B cell (primary cell): ENCODE results near the gene PRKAG2. TPM values are rescaled to one million over a fixed set of nuclear protein-coding genes. Genes with fewer than 3 reads are reported as not detected.
A peak's percentile ranks its signal among the peaks of the same experiment; 100 is the strongest.

Experiments used
- ATAC-seq: fragments of 200-7000 bp; cut with Tn5 transposase; one replicate; pipeline ENCODE4 v1.10.0; 2021; ENCODE audit warnings: low read depth, mild to moderate bottlenecking, moderate number of reproducible peaks, moderate library complexity
- CTCF ChIA-PET: fragments of 350-600 bp; sonication (Branson Sonifier 250); formaldehyde crosslinking; loops from one replicate; lab custom pipeline; 2021; ENCODE audit warnings: antibody characterized with exemption, inconsistent platforms; lab: Charles Lee
- POLR2A ChIA-PET: fragments of 350-600 bp; sonication (Branson Sonifier 250); formaldehyde crosslinking; loops from one replicate; lab custom pipeline; 2021; ENCODE audit warnings: antibody characterized with exemption; lab: Charles Lee
- DNase-seq: peaks from one replicate; pipeline ENCODE4 v3.0.0; 2013
- H2AFZ ChIP-seq: 2 replicates; pipeline ENCODE4 v1.6.1; 2012; ENCODE audit warnings: mild to moderate bottlenecking, low read depth, low read length; ENCODE audit not compliant: insufficient read depth, poor library complexity, severe bottlenecking
- H3K27ac ChIP-seq, 2 donors: 1 replicate in 1 of 2; 2 replicates in 1 of 2; pipeline ENCODE4 v1.5.1; 2012 to 2013; ENCODE audit warnings: low read length in 2 of 2, mild to moderate bottlenecking in 2 of 2, moderate library complexity in 1 of 2
- H3K27me3 ChIP-seq, 4 experiments: fragments of 200-600 bp in 1 of 4; sonication (generic) in 1 of 4; replicated peaks in 1 of 4; 1 replicate in 2 of 4; 2 replicates in 2 of 4; pipeline versions ENCODE4 v1.6.1 to v1.7.0; 2013 to 2016; ENCODE audit warnings: low read length in 3 of 4, mild to moderate bottlenecking in 2 of 4, mixed read lengths in 1 of 4, moderate library complexity in 1 of 4; ENCODE audit not compliant: insufficient read depth in 4 of 4, control insufficient read depth in 3 of 4; ENCODE audit errors: control extremely low read depth in 1 of 4
- H3K36me3 ChIP-seq, 2 experiments: replicated peaks in 1 of 2; 1 replicate in 1 of 2; 2 replicates in 1 of 2; pipeline versions ENCODE4 v1.6.1 to v1.7.1; 2013; ENCODE audit warnings: low read length in 1 of 2; ENCODE audit not compliant: insufficient read depth in 2 of 2, control insufficient read depth in 1 of 2; ENCODE audit errors: control extremely low read depth in 1 of 2, extremely low read depth in 1 of 2
- H3K4me1 ChIP-seq, 2 donors: fragments of 200-600 bp in 1 of 2; sonication (generic) in 1 of 2; 1 replicate in 1 of 2; 2 replicates in 1 of 2; pipeline versions ENCODE4 v1.5.1 to v1.6.1; 2013 to 2017; ENCODE audit warnings: low read length in 2 of 2; ENCODE audit not compliant: control insufficient read depth in 2 of 2, insufficient read depth in 2 of 2
- H3K4me2 ChIP-seq: replicated peaks from 2 replicates; pipeline ENCODE3; 2012; ENCODE audit warnings: mild to moderate bottlenecking, low read depth, low read length; ENCODE audit not compliant: poor library complexity, severe bottlenecking
- H3K4me3 ChIP-seq, 5 experiments: fragments of 200-600 bp in 1 of 5; sonication (generic) in 1 of 5; 1 replicate in 3 of 5; 2 replicates in 2 of 5; pipeline versions ENCODE4 v1.5.1 to v1.7.0; 2011 to 2016; ENCODE audit warnings: low read length in 4 of 5, mild to moderate bottlenecking in 4 of 5, low read depth in 2 of 5, control low read depth in 1 of 5, moderate library complexity in 1 of 5; ENCODE audit not compliant: insufficient read depth in 1 of 5; ENCODE audit errors: control extremely low read depth in 1 of 5, extremely low read depth in 1 of 5
- H3K79me2 ChIP-seq: fragments of 200-600 bp; sonication (generic); one replicate; pipeline ENCODE4 v1.6.0; 2016; ENCODE audit warnings: low read length; ENCODE audit not compliant: control insufficient read depth, insufficient read depth
- H3K9ac ChIP-seq: fragments of 200-600 bp; sonication (generic); 2 replicates; pipeline ENCODE4 v1.6.1; 2017; ENCODE audit warnings: mild to moderate bottlenecking, low read length, moderate library complexity
- H3K9me3 ChIP-seq, 3 donors: one replicate each; pipeline versions ENCODE4 v1.6.1 to v1.7.1; 2013; ENCODE audit warnings: low read length in 2 of 3; ENCODE audit not compliant: control insufficient read depth in 2 of 3, insufficient read depth in 1 of 3; ENCODE audit errors: control extremely low read depth in 1 of 3
- H4K20me1 ChIP-seq: 2 replicates; pipeline ENCODE4 v1.6.0; 2012; ENCODE audit warnings: mild to moderate bottlenecking, low read length; ENCODE audit not compliant: insufficient read depth, control insufficient read depth, poor library complexity, severe bottlenecking
- H3K27ac Mint-ChIP-seq: one replicate; pipeline ENCODE4 v1.8.0; 2021; ENCODE audit warnings: mixed read lengths
- H3K27me3 Mint-ChIP-seq: one replicate; pipeline ENCODE4 v1.8.0; 2021; ENCODE audit warnings: mixed read lengths
- H3K4me1 Mint-ChIP-seq: one replicate; pipeline ENCODE4 v1.8.0; 2021; ENCODE audit warnings: mixed read lengths
- H3K4me3 Mint-ChIP-seq: one replicate; pipeline ENCODE4 v1.8.0; 2021; ENCODE audit warnings: mixed read lengths
- H3K9me3 Mint-ChIP-seq: one replicate; pipeline ENCODE4 v1.8.0; 2022; ENCODE audit warnings: mixed read lengths; ENCODE audit not compliant: insufficient read depth
- CTCF ChIP-seq: fragments of 200-600 bp; IDR thresholded peaks from one replicate; pipeline ENCODE4 v1.8.0; 2022; ENCODE audit warnings: antibody characterized with exemption, mild to moderate bottlenecking
- EZH2 ChIP-seq: IDR thresholded peaks from 2 replicates; pipeline ENCODE4 v1.6.1; 2012; ENCODE audit warnings: borderline replicate concordance, low read depth, mild to moderate bottlenecking, moderate library complexity, low read length; ENCODE audit not compliant: insufficient read depth, poor library complexity, severe bottlenecking
- WGBS: methylation state at CpG from one replicate; pipeline ENCODE4 v1.1.5; 2013; ENCODE audit warnings: missing lambda C conversion rate; ENCODE audit not compliant: insufficient coverage; 5-methylcytosine and 5-hydroxymethylcytosine counted together
- intact Hi-C: fragments of 100-400 bp; cut with micrococcal nuclease; formaldehyde crosslinking; loops from one replicate; pipeline ENCODE4 v1.10.0; 2022
- polyA plus RNA-seq: library from polyadenylated mRNA; depleted of rRNA; stranded (reverse); fragments of >200 nt; gene quantifications from 2 replicates; pipeline ENCODE4 v1.2.3, GENCODE V29; 2012
- total RNA-seq, 2 donors: library from RNA; stranded (reverse); fragments of 120-200 nt in 1 of 2; gene quantifications; 1 replicate in 1 of 2; 2 replicates in 1 of 2; pipeline versions ENCODE4 v1.2.3 to v1.2.4, GENCODE V29; 2013 to 2022

The PRKAG2 gene
- total and polyA plus RNA-seq, 2 donors (not counting 1 experiment from before 2014, with no cell fraction given), result 22.1 to 56.3 TPM

- Histone ChIP-seq H4K20me1 (peaks cover 59% of the 10 kb centered on the region), H3K27me3 (no peaks in the 10 kb centered on the region), H3K4me2 (peak overlapping the region; percentile 90), H3K9me3 (peaks cover 0 to 3% (median 0%) of the 10 kb centered on the region in 3 donors), H3K36me3 (no peaks in the 10 kb centered on the region), H3K79me2 (peaks cover 42% of the 10 kb centered on the region), H3K9ac (peak overlapping the region; percentile 64), H3K4me1 (peaks cover 21 to 31% of the 10 kb centered on the region in 2 donors), H3K4me3 (peak overlapping the region in 4 of 5 experiments; percentile 43 to 62 (median 55)), H3K27ac (peak overlapping the region; percentile 44 to 54), H2AFZ (peak overlapping the region; percentile 44)
- Mint-ChIP-seq H3K4me1 (peaks cover 34% of the 10 kb centered on the region), H3K27ac (peak overlapping the region; percentile 82), H3K9me3 (no peaks in the 10 kb centered on the region), H3K4me3 (peak overlapping the region; percentile 89), H3K27me3 (no peaks in the 10 kb centered on the region)
- CTCF ChIA-PET, result interaction anchor here (2.5 to 3.3 kb wide), 2 partner anchors 24 to 69 kb away, joined by 13 read pairs; partner anchors contain the start of gene PRKAG2
- WGBS, result 13% methylated on average over 9 of the region's 13 CpGs
- TF ChIP-seq CTCF (no peak), EZH2 (no peak)
- ATAC-seq (no peak), DNase-seq (no peak)
- POLR2A ChIA-PET, result interaction anchor here (1.3 to 1.7 kb wide), 2 partner anchors 24 to 25 kb away, joined by 3 to 4 read pairs; partner anchors contain the start of gene PRKAG2
- intact Hi-C loops, result loop anchor here (1.0 kb wide), 2 partner anchors 12 to 25 kb away; no protein-coding TSS in a partner anchor
Measured at GRCh38 chr7:151851782-151852181, 25.1 kb downstream of the PRKAG2 start.

- peak overlapping the region; percentile 44 for H2AFZ ChIP-seq
- H3K27ac ChIP-seq, result peak overlapping the region; percentile 44 to 54
- peak; percentile 71 for ATAC-seq
- ChIA-PET CTCF (interaction anchor here (0.7 to 3.3 kb wide), 4 partner anchors 11 to 68 kb away, joined by 3 to 13 read pairs (median 9); partner anchors contain the start of gene PRKAG2), POLR2A (interaction anchor here (0.7 to 1.7 kb wide), 4 partner anchors 12 to 26 kb away, joined by 3 to 11 read pairs (median 4); partner anchors contain the start of gene PRKAG2)
- peaks cover 54% of the 10 kb centered on the region for H4K20me1 ChIP-seq
- no peaks in the 10 kb centered on the region for H3K36me3 ChIP-seq
- Mint-ChIP-seq H3K9me3 (no peaks in the 10 kb centered on the region), H3K4me1 (peaks cover 32% of the 10 kb centered on the region), H3K4me3 (peak overlapping the region; percentile 89), H3K27me3 (no peaks in the 10 kb centered on the region), H3K27ac (peak overlapping the region; percentile 82)
- peak overlapping the region; percentile 26 to 62 (median 53) for H3K4me3 ChIP-seq
- DNase-seq, result peak; percentile 79
- peaks cover 42% of the 10 kb centered on the region for H3K79me2 ChIP-seq
- H3K9ac ChIP-seq, result peak overlapping the region; percentile 64
- H3K4me2 ChIP-seq, result peak overlapping the region; percentile 90
- no peaks in the 10 kb centered on the region for H3K27me3 ChIP-seq
- TF ChIP-seq EZH2 (no peak), CTCF (no peak)
- peaks cover 21 to 31% of the 10 kb centered on the region in 2 donors for H3K4me1 ChIP-seq
- intact Hi-C loops, result loop anchor here (1.0 kb wide), 2 partner anchors 12 to 25 kb away; no protein-coding TSS in a partner anchor
- peaks cover 0 to 3% (median 0%) of the 10 kb centered on the region in 3 donors for H3K9me3 ChIP-seq
- WGBS, result 1% methylated on average over 14 of the region's 16 CpGs
Measured at GRCh38 chr7:151851145-151851751, 25.7 kb downstream of the PRKAG2 start.
